T-helper 1 cell treated with Interleukin-12 subunit alpha and Interleukin-12 subunit beta and Interleukin-4 antibody, amounts not matched to agents 30 μg/mL and 1 μg/mL, for 36 hours (primary cell): ENCODE measurements around the gene EEF2K.

Experiments used
- H3K27ac Mint-ChIP-seq: one replicate; pipeline ENCODE4 v1.8.0; 2021; ENCODE audit warnings: mild to moderate bottlenecking, mixed read lengths
- H3K27me3 Mint-ChIP-seq: one replicate; pipeline ENCODE4 v1.8.0; 2021; ENCODE audit warnings: low read depth, mixed read lengths
- H3K36me3 Mint-ChIP-seq: one replicate; pipeline ENCODE4 v1.8.0; 2021; ENCODE audit warnings: low read depth, mixed read lengths
- H3K4me1 Mint-ChIP-seq: one replicate; pipeline ENCODE4 v1.8.0; 2021; ENCODE audit warnings: low read depth, mixed read lengths
- H3K4me3 Mint-ChIP-seq: one replicate; pipeline ENCODE4 v1.8.0; 2021; ENCODE audit warnings: mild to moderate bottlenecking, moderate library complexity, mixed read lengths
- H3K9me3 Mint-ChIP-seq: one replicate; pipeline ENCODE4 v1.8.0; 2021; ENCODE audit warnings: mixed read lengths

Gene EEF2K

DNA sequence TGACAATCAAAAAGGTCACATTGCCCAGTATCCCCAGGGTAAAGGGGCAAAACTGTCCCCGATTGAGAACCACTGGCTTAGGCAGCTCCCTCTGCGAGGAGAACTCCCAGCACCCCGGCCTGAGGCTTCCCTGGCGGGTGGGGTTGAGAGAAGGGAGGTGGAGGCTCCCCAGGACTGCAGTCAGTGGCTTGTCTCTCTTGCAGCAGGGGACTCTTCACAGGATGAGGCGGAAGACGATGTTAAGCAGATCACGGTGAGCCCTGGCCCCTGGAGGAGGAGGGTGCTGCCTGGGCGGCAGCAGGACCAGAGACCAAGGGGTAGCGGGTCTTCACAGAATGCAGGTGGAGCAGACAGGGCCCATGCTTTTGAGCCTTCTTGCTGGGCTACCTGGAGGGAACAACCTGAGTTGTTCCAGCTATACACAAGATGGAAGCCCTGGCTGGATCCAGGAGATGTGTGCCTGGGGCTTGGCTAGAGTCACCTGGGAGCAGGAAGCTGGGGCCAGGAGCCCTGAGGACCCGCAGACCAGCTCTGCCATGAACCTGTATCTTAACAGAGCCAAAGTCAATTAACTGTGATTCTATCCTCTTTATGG lies 107.9 kb downstream of the EEF2K start:
- Mint-ChIP-seq H3K9me3 (no peaks in the 10 kb centered on the region), H3K4me3 (no peak overlapping the region), H3K4me1 (peaks cover 4% of the 10 kb centered on the region), H3K27me3 (no peaks in the 10 kb centered on the region), H3K27ac (no peak overlapping the region), H3K36me3 (peaks cover 25% of the 10 kb centered on the region)

DNA sequence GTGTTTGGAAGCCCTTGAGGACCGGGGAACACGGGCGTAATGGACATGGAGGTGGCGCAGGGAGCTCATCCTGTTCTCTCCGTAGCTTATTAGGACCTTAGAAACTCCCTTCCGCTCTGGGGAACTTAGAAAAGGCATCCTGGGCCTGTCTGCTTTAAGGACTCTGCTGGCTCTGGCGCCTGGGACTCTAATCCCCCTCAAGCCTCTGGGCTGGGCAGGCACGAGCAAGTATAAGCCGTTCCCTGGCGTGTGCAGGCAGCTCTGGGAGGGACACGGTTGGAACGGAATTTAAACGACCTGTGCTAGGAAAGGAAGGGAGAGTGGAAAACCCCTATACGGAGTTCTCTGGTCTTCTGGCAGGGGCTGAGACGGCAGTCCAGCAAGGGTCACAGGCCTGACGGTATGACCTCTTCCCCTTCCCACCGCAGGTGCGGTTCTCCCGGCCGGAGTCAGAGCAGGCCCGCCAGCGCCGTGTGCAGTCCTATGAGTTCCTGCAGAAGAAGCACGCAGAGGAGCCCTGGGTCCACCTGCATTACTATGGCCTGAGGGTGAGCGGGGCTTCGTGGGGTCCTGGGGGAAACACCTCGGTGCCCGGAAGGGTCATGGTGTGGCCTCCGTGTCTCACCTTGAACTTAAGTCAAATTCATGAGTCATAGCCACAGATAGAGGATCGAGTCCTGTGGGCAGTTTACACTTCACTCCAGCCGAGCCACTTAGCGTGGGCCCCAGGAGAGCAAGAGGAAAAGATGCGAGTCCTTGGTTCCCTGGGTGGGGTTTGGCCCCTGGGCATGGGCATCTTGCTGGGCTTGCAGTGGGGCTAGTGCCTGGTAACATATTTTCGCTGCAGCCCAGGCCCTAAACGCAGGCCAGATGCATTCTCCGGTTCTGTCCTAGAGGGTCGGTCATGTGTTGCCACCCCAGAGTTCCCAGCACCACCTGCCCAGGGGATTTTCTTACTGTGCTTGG lies 108.9 kb downstream of the EEF2K start:
- Mint-ChIP-seq H3K4me3 (no peak overlapping the region), H3K36me3 (peaks cover 28% of the 10 kb centered on the region), H3K27ac (no peak overlapping the region)

DNA sequence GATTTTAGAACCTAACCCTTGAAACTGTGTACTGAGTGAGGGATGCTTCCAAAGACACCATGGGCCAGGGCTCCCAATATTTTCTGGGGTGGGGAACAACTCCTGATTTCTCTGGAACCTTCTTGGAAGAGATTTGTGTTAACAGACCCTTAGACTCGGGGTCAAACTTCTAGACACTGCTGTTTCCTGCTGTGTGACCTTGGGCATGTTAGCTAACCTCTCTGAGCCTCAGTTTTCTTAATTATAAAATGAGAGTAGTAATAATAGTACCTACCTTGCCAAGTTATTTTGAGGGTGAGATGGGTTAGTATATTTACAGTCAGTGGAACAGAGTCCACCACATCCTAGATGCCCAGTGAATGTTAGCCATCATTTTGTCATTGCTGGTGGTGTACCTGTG lies 109.9 kb downstream of the EEF2K start:
- Mint-ChIP-seq H3K27me3 (no peaks in the 10 kb centered on the region), H3K4me1 (peaks cover 4% of the 10 kb centered on the region), H3K36me3 (peaks cover 32% of the 10 kb centered on the region), H3K27ac (no peak overlapping the region), H3K4me3 (no peak overlapping the region), H3K9me3 (no peaks in the 10 kb centered on the region)

More for the DNA sequence above, 108.9 kb downstream of the EEF2K start:
- H3K4me1 Mint-ChIP-seq = peaks cover 4% of the 10 kb centered on the region
- no peaks in the 10 kb centered on the region for H3K9me3 Mint-ChIP-seq
- H3K27me3 Mint-ChIP-seq = no peaks in the 10 kb centered on the region

DNA sequence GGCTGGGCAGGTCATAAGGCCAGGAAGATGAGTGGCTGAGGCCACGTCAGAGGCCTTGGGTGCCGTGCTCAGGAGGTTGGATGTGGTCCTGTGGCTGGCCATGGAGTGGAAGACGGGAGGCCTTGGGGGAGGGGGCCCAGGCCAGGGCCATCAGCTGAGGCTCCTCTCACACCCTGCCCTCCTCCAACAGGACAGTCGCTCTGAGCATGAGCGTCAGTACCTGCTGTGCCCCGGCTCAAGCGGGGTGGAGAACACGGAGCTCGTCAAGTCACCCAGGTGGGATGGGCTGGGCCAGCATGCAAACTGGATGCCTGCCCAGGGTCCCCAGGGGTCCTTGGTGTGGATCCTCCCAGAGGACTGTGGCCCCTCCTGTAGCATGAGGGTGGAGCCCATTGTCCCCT lies 110.3 kb downstream of the EEF2K start:
- Mint-ChIP-seq H3K9me3 (no peaks in the 10 kb centered on the region), H3K27me3 (no peaks in the 10 kb centered on the region), H3K4me1 (peaks cover 8% of the 10 kb centered on the region), H3K36me3 (peaks cover 34% of the 10 kb centered on the region), H3K27ac (no peak overlapping the region), H3K4me3 (no peak overlapping the region)

DNA sequence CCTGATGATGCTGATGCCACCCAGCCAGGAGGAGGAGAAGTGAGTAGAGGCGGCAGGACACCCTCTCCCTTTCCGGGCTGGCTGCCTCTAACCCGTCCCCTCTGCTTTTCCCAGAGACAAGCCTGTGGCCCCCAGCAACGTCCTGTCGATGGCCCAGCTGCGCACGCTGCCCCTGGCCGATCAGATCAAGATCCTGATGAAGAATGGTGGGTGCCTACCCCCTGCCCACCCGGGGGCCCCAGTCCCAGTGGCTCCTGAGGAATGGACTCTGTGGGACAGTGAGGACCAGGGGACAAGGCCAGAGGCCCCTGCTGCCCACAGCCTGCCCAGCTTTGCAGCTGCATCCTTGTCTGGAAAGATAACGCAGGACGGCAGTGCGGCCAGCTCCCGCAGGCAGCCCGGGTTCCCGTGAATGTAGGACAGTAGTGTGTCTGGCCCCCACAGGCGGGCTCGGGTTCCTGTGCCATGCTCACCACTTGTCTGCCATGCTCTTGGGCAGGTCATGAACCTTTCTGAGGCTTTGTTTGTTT lies 111.0 kb downstream of the EEF2K start:
- Mint-ChIP-seq H3K27me3 (no peaks in the 10 kb centered on the region), H3K9me3 (no peaks in the 10 kb centered on the region), H3K4me1 (peaks cover 8% of the 10 kb centered on the region), H3K27ac (no peak overlapping the region), H3K4me3 (no peak overlapping the region), H3K36me3 (peaks cover 29% of the 10 kb centered on the region)

DNA sequence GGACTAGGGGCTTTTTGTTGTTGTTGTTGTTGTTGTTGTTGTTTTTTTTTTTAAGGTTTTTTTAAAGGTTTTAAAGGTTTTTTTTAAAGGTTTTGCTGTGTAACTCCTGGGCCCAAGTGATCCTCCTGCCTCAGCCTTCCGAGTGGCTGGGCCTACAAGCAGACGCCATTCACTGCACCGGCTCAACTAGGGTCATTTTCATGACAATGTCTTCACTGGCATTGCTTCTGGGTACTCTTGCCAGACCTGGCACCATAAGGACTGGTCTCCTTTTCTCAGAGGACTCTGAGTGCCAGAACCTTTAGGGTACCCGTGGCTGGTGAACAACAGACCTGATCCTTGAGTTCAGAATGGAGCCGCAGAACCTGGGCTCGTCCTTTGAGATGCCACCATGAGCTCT lies 111.5 kb downstream of the EEF2K start:
- H3K27ac Mint-ChIP-seq = no peak overlapping the region
- H3K4me3 Mint-ChIP-seq = no peak overlapping the region
- no peaks in the 10 kb centered on the region for H3K27me3 Mint-ChIP-seq
- H3K9me3 Mint-ChIP-seq = no peaks in the 10 kb centered on the region
- H3K4me1 Mint-ChIP-seq = peaks cover 8% of the 10 kb centered on the region
- H3K36me3 Mint-ChIP-seq = peaks cover 28% of the 10 kb centered on the region

DNA sequence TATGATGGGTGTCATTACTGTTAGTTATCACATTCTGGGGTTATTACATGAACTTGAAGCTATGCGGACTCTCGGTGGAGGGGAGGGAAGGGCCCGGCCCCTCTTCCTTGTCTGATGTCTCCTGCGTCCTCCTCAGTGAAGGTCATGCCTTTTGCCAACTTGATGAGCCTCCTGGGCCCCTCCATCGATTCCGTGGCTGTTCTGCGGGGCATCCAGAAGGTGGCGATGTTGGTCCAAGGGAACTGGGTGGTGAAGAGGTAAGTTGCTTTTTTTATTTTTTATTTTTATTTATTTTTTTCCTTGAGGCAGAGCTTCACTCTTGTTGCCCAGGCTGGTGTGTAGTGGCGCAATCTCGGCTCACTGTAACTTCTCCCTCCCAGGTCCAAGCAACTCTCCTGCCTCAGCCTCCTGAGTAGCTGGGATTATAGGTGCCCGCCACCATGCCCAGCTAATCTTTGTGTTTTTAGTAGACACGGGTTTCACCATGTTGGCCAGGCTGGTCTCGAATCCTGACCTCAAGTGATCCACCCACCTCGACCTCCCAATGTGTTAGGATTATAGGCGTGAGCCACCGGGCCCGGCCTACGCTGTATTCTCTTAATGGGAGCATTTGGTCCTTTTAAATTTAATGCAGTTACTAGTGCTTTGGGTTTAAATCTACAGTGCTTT lies 112.7 kb downstream of the EEF2K start:
- Mint-ChIP-seq H3K27ac (peak overlapping the region; percentile 41), H3K4me3 (no peak overlapping the region), H3K27me3 (no peaks in the 10 kb centered on the region), H3K4me1 (peaks cover 4% of the 10 kb centered on the region), H3K9me3 (no peaks in the 10 kb centered on the region), H3K36me3 (peaks cover 24% of the 10 kb centered on the region)

DNA sequence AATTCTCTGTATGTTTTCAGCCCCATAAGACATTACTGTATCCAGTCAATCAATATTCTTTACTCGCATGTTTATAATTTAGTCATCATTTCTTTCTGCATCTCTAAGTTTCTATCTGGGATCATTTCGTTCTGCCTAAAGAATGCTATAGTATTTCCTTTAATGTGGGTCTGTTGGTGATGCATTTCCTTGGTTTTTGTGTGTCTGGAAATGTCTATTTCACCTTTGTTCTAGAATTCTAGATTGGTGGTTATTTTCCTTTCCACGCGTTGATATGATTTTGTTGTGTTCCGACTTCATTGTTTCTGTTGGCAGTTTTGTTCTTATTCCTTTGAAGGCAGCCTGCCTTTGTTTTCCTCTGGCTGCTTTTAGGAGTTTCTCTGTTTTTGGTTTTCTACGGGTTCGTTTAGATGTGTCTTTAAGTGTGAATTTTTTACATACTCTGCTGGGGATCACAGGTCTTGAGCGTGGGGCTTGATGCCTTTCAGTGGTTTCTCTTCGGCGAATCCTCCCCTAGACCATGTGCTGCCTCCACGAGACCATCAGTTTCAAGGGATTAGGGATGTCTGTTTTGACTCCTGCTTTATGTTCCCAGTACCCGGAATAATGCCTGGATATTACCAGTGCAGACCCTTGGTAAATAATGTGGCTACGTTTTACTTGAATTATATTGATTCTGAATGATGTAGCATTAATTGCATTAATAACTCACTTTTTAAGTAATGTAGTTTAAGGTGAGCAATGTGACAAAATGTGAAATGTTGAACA lies 114.7 kb downstream of the EEF2K start:
- Mint-ChIP-seq H3K27me3 (no peaks in the 10 kb centered on the region), H3K36me3 (peaks cover 19% of the 10 kb centered on the region), H3K4me3 (no peak overlapping the region), H3K9me3 (no peaks in the 10 kb centered on the region), H3K4me1 (peaks cover 4% of the 10 kb centered on the region), H3K27ac (no peak overlapping the region)

DNA sequence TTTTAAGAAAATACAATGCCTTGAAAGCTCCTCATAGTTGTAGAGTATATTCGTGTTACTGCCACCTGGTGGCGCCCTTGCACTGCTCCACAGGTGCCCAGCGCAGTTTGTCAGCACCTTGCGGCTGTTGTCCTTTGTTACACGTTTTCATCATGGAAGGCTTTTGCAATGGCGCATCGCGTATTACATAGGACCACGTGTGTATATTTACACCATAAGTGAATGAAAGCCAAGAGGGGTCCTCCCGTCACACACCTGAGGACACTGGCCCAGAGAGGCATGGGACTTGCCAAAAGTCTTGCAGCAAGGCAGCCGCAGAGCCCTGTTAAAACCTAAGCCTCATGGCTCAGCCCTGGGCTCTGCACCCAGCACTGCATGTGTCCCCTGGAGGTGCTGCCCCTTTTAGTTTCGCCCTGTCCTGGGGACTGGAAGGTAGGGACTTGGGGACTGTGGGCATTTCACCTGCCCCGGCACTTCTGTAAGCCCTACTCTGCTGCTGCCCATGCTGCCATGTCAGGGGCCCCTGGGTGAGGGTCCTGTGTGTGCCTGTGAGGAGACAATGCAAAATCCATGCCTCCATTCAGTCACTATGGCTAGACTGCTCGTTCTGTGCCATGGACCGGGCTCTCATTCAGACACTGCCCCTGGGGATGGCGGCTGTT lies 115.4 kb downstream of the EEF2K start:
- no peak overlapping the region for H3K4me3 Mint-ChIP-seq
- H3K4me1 Mint-ChIP-seq = peaks cover 4% of the 10 kb centered on the region
- H3K27me3 Mint-ChIP-seq = no peaks in the 10 kb centered on the region
- H3K36me3 Mint-ChIP-seq = peaks cover 19% of the 10 kb centered on the region
- no peak overlapping the region for H3K27ac Mint-ChIP-seq
- H3K9me3 Mint-ChIP-seq = no peaks in the 10 kb centered on the region

DNA sequence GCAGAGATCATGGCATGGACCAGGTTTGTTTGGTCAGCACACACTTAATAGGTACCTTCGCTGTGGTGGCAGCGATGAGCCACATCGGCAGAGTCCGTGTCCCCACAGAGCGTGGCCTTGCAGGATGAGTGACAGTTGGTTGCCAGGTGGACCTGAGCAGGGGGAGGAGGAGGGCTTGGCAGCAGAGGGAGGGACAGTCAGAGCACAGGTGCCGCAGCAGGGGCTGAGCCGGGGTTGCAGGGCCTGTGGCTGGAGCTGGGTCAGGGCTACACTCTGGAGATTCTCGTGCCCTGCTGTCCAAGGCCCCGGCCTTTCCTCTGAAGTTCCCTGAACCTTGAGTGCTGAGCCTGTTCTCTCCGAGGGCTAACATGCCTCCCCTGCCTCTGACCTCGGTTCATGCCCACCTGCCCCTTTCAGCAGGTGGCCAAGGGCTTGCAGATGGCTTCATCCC lies 116.0 kb downstream of the EEF2K start:
- Mint-ChIP-seq H3K4me1 (peaks cover 4% of the 10 kb centered on the region), H3K9me3 (no peaks in the 10 kb centered on the region), H3K36me3 (peaks cover 19% of the 10 kb centered on the region), H3K27ac (no peak overlapping the region), H3K27me3 (no peaks in the 10 kb centered on the region), H3K4me3 (no peak overlapping the region)

DNA sequence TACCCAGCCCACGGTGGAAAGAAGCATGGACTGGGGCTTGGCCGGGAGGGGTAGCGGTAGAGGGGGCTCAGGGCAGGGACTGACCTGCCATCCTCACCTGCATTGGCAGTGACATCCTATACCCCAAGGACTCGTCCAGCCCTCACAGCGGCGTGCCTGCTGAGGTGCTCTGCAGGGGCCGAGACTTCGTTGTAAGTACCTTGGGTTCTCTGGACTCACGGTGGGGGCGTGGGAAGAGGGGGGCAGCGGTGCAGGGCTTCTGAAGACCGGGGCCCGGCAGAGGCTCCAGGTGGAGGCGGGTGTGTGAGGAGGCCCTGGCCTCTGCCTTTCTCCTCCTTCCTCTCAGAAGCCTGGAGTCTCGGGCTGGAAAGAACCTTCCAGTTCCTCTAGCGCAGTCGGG lies 116.7 kb downstream of the EEF2K start:
- Mint-ChIP-seq H3K36me3 (peaks cover 17% of the 10 kb centered on the region), H3K9me3 (no peaks in the 10 kb centered on the region), H3K27ac (no peak overlapping the region), H3K4me3 (no peak overlapping the region), H3K4me1 (peaks cover 4% of the 10 kb centered on the region), H3K27me3 (no peaks in the 10 kb centered on the region)

DNA sequence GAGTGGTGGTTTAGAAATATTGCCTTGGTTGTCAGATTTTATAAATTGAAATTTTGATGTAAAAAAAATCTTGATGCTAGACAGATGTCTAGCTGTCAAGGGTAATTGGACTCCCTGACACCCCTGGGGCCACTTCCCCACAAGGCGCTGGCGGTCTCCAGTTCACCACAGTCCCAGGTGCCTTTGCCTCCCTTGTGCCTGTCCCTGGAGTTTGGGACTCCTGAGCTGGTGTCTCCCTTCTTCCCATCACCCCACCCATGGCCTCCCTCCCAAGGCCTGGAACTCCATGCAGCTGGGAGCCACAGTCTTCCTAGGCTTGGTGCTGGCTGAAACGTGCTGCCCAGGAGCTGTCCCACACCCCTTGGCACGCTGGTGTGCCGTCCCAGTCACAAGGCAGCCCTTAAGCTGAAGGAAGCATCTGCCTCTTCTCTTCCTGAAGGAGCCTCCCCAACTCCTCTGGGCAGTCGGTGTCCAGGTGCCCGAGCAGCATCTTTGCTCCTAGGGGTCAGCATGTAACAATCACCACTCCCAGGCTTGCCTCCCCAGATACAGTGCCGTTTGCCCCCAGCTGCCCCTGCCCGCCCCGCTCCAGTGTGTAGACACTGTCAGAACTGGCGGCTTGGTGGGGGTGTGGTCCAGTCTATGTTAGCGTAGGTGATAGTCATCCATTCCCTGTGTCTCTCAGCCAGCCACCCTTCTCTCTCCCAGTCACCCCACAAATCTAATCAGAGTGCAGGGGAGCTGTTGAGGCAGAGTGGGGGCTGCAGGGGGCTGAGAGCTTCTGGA lies 117.3 kb downstream of the EEF2K start:
- Mint-ChIP-seq H3K9me3 (no peaks in the 10 kb centered on the region), H3K36me3 (peaks cover 17% of the 10 kb centered on the region), H3K27me3 (no peaks in the 10 kb centered on the region), H3K4me3 (no peak overlapping the region), H3K4me1 (peaks cover 4% of the 10 kb centered on the region), H3K27ac (no peak overlapping the region)
